ENCODE results near the gene LAPTM5.
A peak's percentile ranks its signal among the peaks of the same experiment; 100 is the strongest.

DNA sequence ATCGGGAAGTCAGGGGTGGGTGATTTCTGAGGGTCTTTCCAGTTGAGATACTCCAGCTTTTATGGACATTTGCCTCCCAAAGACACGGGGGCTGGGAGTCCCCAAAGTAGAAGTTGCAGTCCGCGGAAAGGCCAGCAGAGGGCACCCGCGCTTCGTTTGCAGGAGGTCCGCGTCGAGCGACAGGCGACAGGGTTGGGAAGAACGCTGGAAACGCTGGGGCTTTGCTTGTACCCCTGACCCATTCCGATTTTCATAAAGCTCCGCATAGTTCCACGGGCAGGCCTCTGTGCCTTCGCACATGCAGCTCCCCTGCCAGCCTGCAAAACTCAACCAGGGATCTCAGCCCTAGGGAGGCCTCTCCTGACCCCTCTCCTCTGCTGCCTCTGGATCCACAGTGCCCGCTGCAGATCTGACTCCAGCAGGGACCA, 44.2 kb upstream of the LAPTM5 start:
- TF ChIP-seq, protein P1, sequence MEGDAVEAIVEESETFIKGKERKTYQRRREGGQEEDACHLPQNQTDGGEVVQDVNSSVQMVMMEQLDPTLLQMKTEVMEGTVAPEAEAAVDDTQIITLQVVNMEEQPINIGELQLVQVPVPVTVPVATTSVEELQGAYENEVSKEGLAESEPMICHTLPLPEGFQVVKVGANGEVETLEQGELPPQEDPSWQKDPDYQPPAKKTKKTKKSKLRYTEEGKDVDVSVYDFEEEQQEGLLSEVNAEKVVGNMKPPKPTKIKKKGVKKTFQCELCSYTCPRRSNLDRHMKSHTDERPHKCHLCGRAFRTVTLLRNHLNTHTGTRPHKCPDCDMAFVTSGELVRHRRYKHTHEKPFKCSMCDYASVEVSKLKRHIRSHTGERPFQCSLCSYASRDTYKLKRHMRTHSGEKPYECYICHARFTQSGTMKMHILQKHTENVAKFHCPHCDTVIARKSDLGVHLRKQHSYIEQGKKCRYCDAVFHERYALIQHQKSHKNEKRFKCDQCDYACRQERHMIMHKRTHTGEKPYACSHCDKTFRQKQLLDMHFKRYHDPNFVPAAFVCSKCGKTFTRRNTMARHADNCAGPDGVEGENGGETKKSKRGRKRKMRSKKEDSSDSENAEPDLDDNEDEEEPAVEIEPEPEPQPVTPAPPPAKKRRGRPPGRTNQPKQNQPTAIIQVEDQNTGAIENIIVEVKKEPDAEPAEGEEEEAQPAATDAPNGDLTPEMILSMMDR (IDR thresholded peaks at IDR 0.05), result peak; percentile 98
- TF ChIP-seq EZH2phosphoT487 (IDR thresholded peaks at IDR 0.05) (no peak), EZH2 (IDR thresholded peaks at IDR 0.05) (no peak)

Data from neural progenitor cell (in vitro differentiated cells).